Ishikawa (cell line): ENCODE results near the gene PRPF40A.

Experiments
- CEBPB ChIP-seq: IDR thresholded peaks from 2 replicates; pipeline ENCODE4 v1.6.1; 2012
- CREB1 ChIP-seq: IDR thresholded peaks from 2 replicates; pipeline ENCODE4 v1.6.1; 2012; ENCODE audit warnings: low read depth
- EGR1 ChIP-seq: IDR thresholded peaks from 2 replicates; pipeline ENCODE4 v1.6.1; 2012
- EP300 ChIP-seq: IDR thresholded peaks from 2 replicates; pipeline ENCODE4 v1.6.1; 2012; ENCODE audit warnings: borderline replicate concordance
- MAX ChIP-seq: IDR thresholded peaks from 2 replicates; pipeline ENCODE4 v1.6.1; 2012
- NFIC ChIP-seq: IDR thresholded peaks from 2 replicates; pipeline ENCODE4 v1.6.1; 2012
- RAD21 ChIP-seq: IDR thresholded peaks from 2 replicates; pipeline ENCODE4 v1.6.1; 2012; ENCODE audit warnings: low read depth
- REST ChIP-seq: IDR thresholded peaks from 2 replicates; pipeline ENCODE4 v1.6.1; 2012; ENCODE audit warnings: low read depth, mild to moderate bottlenecking
- TAF1 ChIP-seq: IDR thresholded peaks from 2 replicates; pipeline ENCODE4 v1.6.1; 2012; ENCODE audit warnings: low read depth, mild to moderate bottlenecking
- TCF12 ChIP-seq: IDR thresholded peaks from 2 replicates; pipeline ENCODE4 v1.6.1; 2012; ENCODE audit warnings: low read depth
- TEAD4 ChIP-seq: IDR thresholded peaks from 2 replicates; pipeline ENCODE4 v1.6.1; 2012
- USF1 ChIP-seq: IDR thresholded peaks from 2 replicates; pipeline ENCODE4 v1.6.1; 2012
- ZBTB7A ChIP-seq: IDR thresholded peaks from 2 replicates; pipeline ENCODE4 v1.6.1; 2012; ENCODE audit warnings: low read depth

- TF ChIP-seq TAF1 (no peak), RAD21 (no peak), CEBPB (no peak), EP300 (no peak), EGR1 (no peak), ZBTB7A (no peak), CREB1 (no peak), REST (no peak), USF1 (no peak), TEAD4 (no peak), TCF12 (no peak), MAX (no peak), NFIC (no peak)
Measured at GRCh38 chr2:152620985-152621384, 96.3 kb downstream of the PRPF40A start.
